Measurements from ENCODE around the gene ZBTB16. TPM values are rescaled to one million over a fixed set of nuclear protein-coding genes. Genes with fewer than 3 reads are reported as not detected.

Gene ZBTB16
- total RNA-seq, 1 donor from 2014 or later: not detected

GRCh38 chr11:114242032-114242431, 182.5 kb downstream of the ZBTB16 start:
- H3K27me3 Mint-ChIP-seq (ENCODE audit: low read depth): peaks cover 62% of the 10 kb centered on the region
- DNase-seq (ENCODE audit: low spot score in 2 of 2, unreplicated experiment in 2 of 2): no peak
- no peak overlapping the region for H3K4me3 Mint-ChIP-seq
- no peak for TF ChIP-seq CTCF (IDR thresholded peaks at IDR 0.05; ENCODE audit: unreplicated experiment)
- no peaks in the 10 kb centered on the region for H3K4me1 Mint-ChIP-seq
- no peaks in the 10 kb centered on the region for H3K9me3 Mint-ChIP-seq
- H3K36me3 Mint-ChIP-seq: no peaks in the 10 kb centered on the region
- no peak overlapping the region for H3K27ac Mint-ChIP-seq

- no peaks in the 10 kb centered on the region for H3K36me3 Mint-ChIP-seq
- no peak for DNase-seq (ENCODE audit: low spot score in 2 of 2, unreplicated experiment in 2 of 2)
- H3K4me3 Mint-ChIP-seq: no peak overlapping the region
- no peaks in the 10 kb centered on the region for H3K4me1 Mint-ChIP-seq
- H3K27me3 Mint-ChIP-seq (ENCODE audit: low read depth): peaks cover 52% of the 10 kb centered on the region
- no peaks in the 10 kb centered on the region for H3K9me3 Mint-ChIP-seq
- no peak overlapping the region for H3K27ac Mint-ChIP-seq
- TF ChIP-seq CTCF (IDR thresholded peaks at IDR 0.05; ENCODE audit: unreplicated experiment): no peak
Observed at GRCh38 chr11:114243461-114244372, 184.2 kb downstream of the ZBTB16 start.

GRCh38 chr11:114244726-114245394, 185.3 kb downstream of the ZBTB16 start:
- Mint-ChIP-seq H3K36me3 (no peaks in the 10 kb centered on the region), H3K4me1 (no peaks in the 10 kb centered on the region)

GRCh38 chr11:114246321-114247069, 187.0 kb downstream of the ZBTB16 start:
- DNase-seq (ENCODE audit: low spot score in 2 of 2, unreplicated experiment in 2 of 2): no peak
- Mint-ChIP-seq H3K27ac (no peak overlapping the region), H3K36me3 (no peaks in the 10 kb centered on the region), H3K9me3 (no peaks in the 10 kb centered on the region), H3K4me3 (no peak overlapping the region), H3K4me1 (no peaks in the 10 kb centered on the region), H3K27me3 (ENCODE audit: low read depth) (peaks cover 54% of the 10 kb centered on the region)
- no peak for TF ChIP-seq CTCF (IDR thresholded peaks at IDR 0.05; ENCODE audit: unreplicated experiment)

More at GRCh38 chr11:114244726-114245394, 185.3 kb downstream of the ZBTB16 start:
- H3K27ac Mint-ChIP-seq: no peak overlapping the region
- no peak for TF ChIP-seq CTCF (IDR thresholded peaks at IDR 0.05; ENCODE audit: unreplicated experiment)
- H3K4me3 Mint-ChIP-seq: no peak overlapping the region
- H3K27me3 Mint-ChIP-seq (ENCODE audit: low read depth): peaks cover 47% of the 10 kb centered on the region
- no peak for DNase-seq (ENCODE audit: low spot score in 2 of 2, unreplicated experiment in 2 of 2)
- no peaks in the 10 kb centered on the region for H3K9me3 Mint-ChIP-seq

- Mint-ChIP-seq H3K9me3 (no peaks in the 10 kb centered on the region), H3K4me1 (no peaks in the 10 kb centered on the region), H3K4me3 (no peak overlapping the region), H3K36me3 (no peaks in the 10 kb centered on the region), H3K27ac (no peak overlapping the region), H3K27me3 (ENCODE audit: low read depth) (peaks cover 59% of the 10 kb centered on the region)
- no peak for TF ChIP-seq CTCF (IDR thresholded peaks at IDR 0.05; ENCODE audit: unreplicated experiment)
- no peak for DNase-seq (ENCODE audit: low spot score in 2 of 2, unreplicated experiment in 2 of 2)
Observed at GRCh38 chr11:114247070-114247789, 187.7 kb downstream of the ZBTB16 start.

All from mesothelial cell of epicardium (in vitro differentiated cells).